ENCODE results near the gene IDH3G. TPM values are rescaled to one million over a fixed set of nuclear protein-coding genes. Genes with fewer than 3 reads are reported as not detected.

Gene IDH3G
- total and polyA plus RNA-seq, 3 experiments from 2014 or later, result 54.2 to 109 (median 61.6) TPM

DNA sequence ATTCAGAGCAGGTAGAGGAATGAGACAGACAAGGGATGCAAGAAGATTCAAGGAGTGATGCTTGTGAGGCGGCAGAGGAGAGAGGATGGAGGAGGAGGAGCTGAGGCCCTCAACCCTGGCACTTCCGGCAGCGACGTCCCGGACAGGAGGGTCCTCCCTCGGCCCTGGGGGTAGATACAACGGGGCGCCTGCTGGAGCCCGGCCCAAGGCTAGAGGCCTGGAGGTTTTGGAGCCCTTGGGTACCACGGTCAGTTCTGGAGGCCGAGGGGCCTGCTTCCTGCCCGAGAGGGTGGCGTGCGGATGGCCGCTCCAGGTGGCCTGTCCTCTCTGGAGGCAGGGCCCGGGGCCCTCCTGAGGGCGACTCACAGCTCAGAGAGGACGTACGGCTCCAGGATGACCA, 13.8 kb upstream of the IDH3G start:
- POLR2A ChIA-PET, result no interaction called here
- Histone ChIP-seq H3K9me3 (ENCODE audit: low read length) (no peaks in the 10 kb centered on the region), H3K27ac (ENCODE audit: low read depth, low read length) (no peak overlapping the region), H3K4me3 (ENCODE audit: low read length) (no peak overlapping the region), H3K27me3 (ENCODE audit: insufficient read depth, low read length, poor library complexity, severe bottlenecking) (no peaks in the 10 kb centered on the region), H3K4me1 (ENCODE audit: insufficient read depth, low read length) (no peaks in the 10 kb centered on the region), H3K36me3 (ENCODE audit: insufficient read depth, low read length) (no peaks in the 10 kb centered on the region)
- no peak for DNase-seq
- H3K4me1 Mint-ChIP-seq, result peaks cover 0 to 2% (median 2%) of the 10 kb centered on the region in 3 donors
- peak overlapping the region in 1 of 7 donors; percentile 52 for H3K4me3 Mint-ChIP-seq
- H3K27ac Mint-ChIP-seq, result peak overlapping the region in 2 of 8 donors; percentile 56 to 98
- no peaks in the 10 kb centered on the region for H3K9me3 Mint-ChIP-seq
- H3K36me3 Mint-ChIP-seq, result peaks cover 0 to 1% (median 0%) of the 10 kb centered on the region in 3 donors
- peaks cover 0 to 5% of the 10 kb centered on the region in 2 donors for H3K27me3 Mint-ChIP-seq
- CTCF ChIA-PET, result no interaction called here

- no peaks in the 10 kb centered on the region for H3K9me3 ChIP-seq (ENCODE audit: low read length)
- H3K36me3 Mint-ChIP-seq, result peaks cover 0 to 1% (median 0%) of the 10 kb centered on the region in 3 donors
- no peak overlapping the region for H3K27ac Mint-ChIP-seq
- no peak overlapping the region for H3K27ac ChIP-seq (ENCODE audit: low read depth, low read length)
- no peaks in the 10 kb centered on the region for H3K4me1 ChIP-seq (ENCODE audit: insufficient read depth, low read length)
- no peaks in the 10 kb centered on the region for H3K9me3 Mint-ChIP-seq
- H3K4me3 Mint-ChIP-seq, result no peak overlapping the region
- peaks cover 0 to 3% of the 10 kb centered on the region in 2 donors for H3K27me3 Mint-ChIP-seq
- DNase-seq, result no peak
- no peak overlapping the region for H3K4me3 ChIP-seq (ENCODE audit: low read length)
- ChIA-PET CTCF (interaction anchor here (0.6 kb wide), 1 partner anchor 115 kb away, joined by 3 read pairs; no protein-coding TSS in a partner anchor), POLR2A (no interaction called here)
- H3K36me3 ChIP-seq (ENCODE audit: insufficient read depth, low read length), result no peaks in the 10 kb centered on the region
- H3K4me1 Mint-ChIP-seq, result peaks cover 0 to 2% (median 0%) of the 10 kb centered on the region in 3 donors
- H3K27me3 ChIP-seq (ENCODE audit: insufficient read depth, low read length, poor library complexity, severe bottlenecking), result no peaks in the 10 kb centered on the region
These were observed 12.9 kb upstream of the IDH3G start for GRCh38 chrX:153806999-153807575.

GRCh38 chrX:153805436-153805835, 11.3 kb upstream of the IDH3G start:
- H3K27me3 Mint-ChIP-seq, result peaks cover 0 to 6% of the 10 kb centered on the region in 2 donors
- no peaks in the 10 kb centered on the region for H3K9me3 ChIP-seq (ENCODE audit: low read length)
- no peak for DNase-seq
- H3K36me3 Mint-ChIP-seq, result peaks cover 0 to 1% (median 0%) of the 10 kb centered on the region in 3 donors
- H3K27ac ChIP-seq (ENCODE audit: low read depth, low read length), result no peak overlapping the region
- H3K4me3 Mint-ChIP-seq, result no peak overlapping the region
- ChIA-PET CTCF (interaction anchor here (1.1 kb wide), 1 partner anchor 41 kb away, joined by 3 read pairs; the partner anchor contains the start of gene PLXNB3), POLR2A (no interaction called here)
- no peaks in the 10 kb centered on the region for H3K9me3 Mint-ChIP-seq
- peaks cover 0 to 2% (median 0%) of the 10 kb centered on the region in 3 donors for H3K4me1 Mint-ChIP-seq
- no peaks in the 10 kb centered on the region for H3K36me3 ChIP-seq (ENCODE audit: insufficient read depth, low read length)
- no peaks in the 10 kb centered on the region for H3K27me3 ChIP-seq (ENCODE audit: insufficient read depth, low read length, poor library complexity, severe bottlenecking)
- no peak overlapping the region for H3K27ac Mint-ChIP-seq
- no peak overlapping the region for H3K4me3 ChIP-seq (ENCODE audit: low read length)
- no peaks in the 10 kb centered on the region for H3K4me1 ChIP-seq (ENCODE audit: insufficient read depth, low read length)

GRCh38 chrX:153804621-153805020, 10.4 kb upstream of the IDH3G start:
- ChIA-PET CTCF (no interaction called here), POLR2A (no interaction called here)
- peaks cover 0 to 4% of the 10 kb centered on the region in 2 donors for H3K27me3 Mint-ChIP-seq

DNA sequence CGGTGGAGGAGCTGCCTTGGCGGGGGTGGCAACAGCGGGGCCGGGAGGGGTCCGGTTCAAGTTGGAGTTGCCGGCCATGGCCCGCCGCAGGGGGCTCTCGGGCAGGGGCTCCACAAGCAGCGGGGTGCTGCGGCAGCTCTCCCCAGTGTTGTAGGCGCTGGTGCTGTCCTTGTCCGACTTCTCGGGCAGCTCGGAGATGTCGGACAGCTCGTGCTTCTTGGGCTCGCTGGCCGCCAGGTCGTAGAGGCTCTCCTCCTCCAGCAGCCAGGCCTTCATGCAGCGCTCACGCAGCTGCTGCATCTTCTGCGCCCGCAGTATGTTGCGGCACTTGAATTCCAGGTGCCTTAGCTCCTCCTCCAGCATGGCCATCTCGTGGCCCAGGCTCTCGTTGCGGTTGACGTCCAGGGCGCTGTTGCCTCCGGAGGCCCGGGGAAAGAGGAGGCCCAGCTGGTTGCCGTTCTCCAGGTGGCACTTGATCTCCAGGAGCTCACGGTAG, 10.0 kb upstream of the IDH3G start:
- CTCF ChIA-PET, result no interaction called here
- H3K27ac Mint-ChIP-seq, result no peak overlapping the region
- no peak for DNase-seq
- Histone ChIP-seq H3K4me1 (ENCODE audit: insufficient read depth, low read length) (no peaks in the 10 kb centered on the region), H3K9me3 (ENCODE audit: low read length) (no peaks in the 10 kb centered on the region), H3K4me3 (ENCODE audit: low read length) (no peak overlapping the region), H3K36me3 (ENCODE audit: insufficient read depth, low read length) (no peaks in the 10 kb centered on the region), H3K27ac (ENCODE audit: low read depth, low read length) (no peak overlapping the region), H3K27me3 (ENCODE audit: insufficient read depth, low read length, poor library complexity, severe bottlenecking) (no peaks in the 10 kb centered on the region)
- H3K36me3 Mint-ChIP-seq, result peaks cover 0 to 4% (median 0%) of the 10 kb centered on the region in 3 donors
- peaks cover 0 to 5% of the 10 kb centered on the region in 2 donors for H3K27me3 Mint-ChIP-seq
- POLR2A ChIA-PET, result no interaction called here
- H3K9me3 Mint-ChIP-seq, result no peaks in the 10 kb centered on the region
- no peak overlapping the region for H3K4me3 Mint-ChIP-seq
- H3K4me1 Mint-ChIP-seq, result peaks cover 0 to 2% (median 0%) of the 10 kb centered on the region in 3 donors

More at GRCh38 chrX:153804621-153805020, 10.4 kb upstream of the IDH3G start:
- Mint-ChIP-seq H3K36me3 (peaks cover 0 to 1% (median 0%) of the 10 kb centered on the region in 3 donors), H3K4me1 (peaks cover 0 to 2% (median 0%) of the 10 kb centered on the region in 3 donors), H3K9me3 (no peaks in the 10 kb centered on the region), H3K27ac (no peak overlapping the region), H3K4me3 (no peak overlapping the region)
- H3K36me3 ChIP-seq (ENCODE audit: insufficient read depth, low read length), result no peaks in the 10 kb centered on the region
- H3K9me3 ChIP-seq (ENCODE audit: low read length), result no peaks in the 10 kb centered on the region
- no peak overlapping the region for H3K4me3 ChIP-seq (ENCODE audit: low read length)
- no peaks in the 10 kb centered on the region for H3K27me3 ChIP-seq (ENCODE audit: insufficient read depth, low read length, poor library complexity, severe bottlenecking)
- H3K4me1 ChIP-seq (ENCODE audit: insufficient read depth, low read length), result no peaks in the 10 kb centered on the region
- DNase-seq, result no peak
- H3K27ac ChIP-seq (ENCODE audit: low read depth, low read length), result no peak overlapping the region

DNA sequence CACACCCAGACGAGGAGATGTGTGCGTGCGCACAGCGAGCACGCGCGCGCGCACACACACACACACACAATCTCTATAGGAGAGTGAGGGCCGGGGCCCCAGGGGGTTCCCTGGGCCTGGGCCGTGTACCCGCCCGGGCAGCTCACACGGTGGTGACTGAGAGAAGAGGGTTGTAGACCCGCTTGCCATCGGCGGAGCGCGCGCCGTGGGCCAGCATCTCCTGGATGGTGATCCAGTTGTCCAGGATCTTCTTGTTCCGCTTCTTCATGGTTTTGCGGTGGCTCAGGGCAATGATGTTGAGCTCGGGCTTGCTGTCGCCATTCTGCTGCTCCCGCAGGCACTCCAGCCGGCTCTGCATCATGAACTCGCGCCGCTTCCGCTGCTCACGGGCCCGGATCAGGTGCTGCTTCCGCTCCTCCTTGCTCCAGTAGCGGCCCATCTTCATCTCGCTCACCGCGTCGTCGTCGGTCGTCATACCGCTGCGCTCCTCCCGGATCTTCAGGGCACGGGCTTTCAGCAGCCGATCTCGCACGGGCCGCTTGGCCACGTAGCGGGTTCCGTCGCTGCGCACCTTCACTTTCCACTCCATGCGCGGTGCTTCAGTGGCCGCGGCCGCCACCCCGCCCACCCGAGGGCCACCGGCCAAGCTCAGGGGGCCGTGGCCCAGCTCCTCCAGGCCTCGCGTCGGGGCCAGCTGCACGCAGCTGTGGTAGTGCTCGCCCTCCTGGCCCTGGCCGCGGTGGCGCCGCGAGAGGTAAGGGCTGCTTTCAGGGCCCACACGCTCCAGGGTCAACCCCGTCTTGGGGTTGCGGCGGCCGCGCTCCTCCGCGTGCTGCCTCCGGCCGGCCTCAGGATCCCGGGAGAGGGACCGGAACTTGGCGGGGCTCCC, 9.3 kb upstream of the IDH3G start:
- ChIA-PET POLR2A (no interaction called here), CTCF (no interaction called here)
- H3K9me3 Mint-ChIP-seq, result no peaks in the 10 kb centered on the region
- H3K4me3 ChIP-seq (ENCODE audit: low read length), result no peak overlapping the region
- no peaks in the 10 kb centered on the region for H3K27me3 ChIP-seq (ENCODE audit: insufficient read depth, low read length, poor library complexity, severe bottlenecking)
- H3K4me1 Mint-ChIP-seq, result no peaks in the 10 kb centered on the region
- no peak for DNase-seq
- H3K36me3 ChIP-seq (ENCODE audit: insufficient read depth, low read length), result no peaks in the 10 kb centered on the region
- no peak overlapping the region for H3K4me3 Mint-ChIP-seq
- H3K27me3 Mint-ChIP-seq, result peaks cover 0 to 7% of the 10 kb centered on the region in 2 donors
- H3K27ac ChIP-seq (ENCODE audit: low read depth, low read length), result no peak overlapping the region
- no peak overlapping the region for H3K27ac Mint-ChIP-seq
- H3K4me1 ChIP-seq (ENCODE audit: insufficient read depth, low read length), result no peaks in the 10 kb centered on the region
- no peaks in the 10 kb centered on the region for H3K9me3 ChIP-seq (ENCODE audit: low read length)
- peaks cover 0 to 11% (median 0%) of the 10 kb centered on the region in 3 donors for H3K36me3 Mint-ChIP-seq

DNA sequence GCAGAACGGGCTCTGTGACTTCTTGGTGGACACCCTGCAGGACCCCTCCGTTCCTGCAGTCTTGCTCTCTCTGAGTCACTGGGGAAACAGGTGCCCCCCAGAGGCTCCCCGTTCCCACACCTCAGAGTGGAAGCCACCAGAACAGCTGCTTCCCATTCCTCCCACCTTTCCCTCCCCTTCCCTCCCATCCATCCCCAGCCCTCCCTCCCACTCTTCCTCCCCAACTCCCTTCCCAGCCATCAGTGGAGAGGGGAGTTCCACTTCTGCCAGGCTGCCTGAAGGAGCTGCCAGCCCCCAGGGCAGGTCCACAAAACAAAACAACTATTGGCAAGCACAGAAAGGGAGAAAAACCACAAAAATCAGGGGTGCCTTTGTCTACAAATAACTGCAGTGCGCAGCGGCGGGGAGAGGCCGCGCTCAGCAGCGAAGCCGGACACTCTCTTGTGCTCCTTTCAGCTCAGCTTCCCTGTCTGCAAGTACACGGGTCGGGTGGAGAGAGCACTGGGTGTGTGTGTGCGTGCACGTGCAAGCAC, 8.4 kb upstream of the IDH3G start:
- H3K27me3 ChIP-seq (ENCODE audit: insufficient read depth, low read length, poor library complexity, severe bottlenecking), result no peaks in the 10 kb centered on the region
- H3K36me3 ChIP-seq (ENCODE audit: insufficient read depth, low read length), result no peaks in the 10 kb centered on the region
- H3K4me1 ChIP-seq (ENCODE audit: insufficient read depth, low read length), result no peaks in the 10 kb centered on the region
- no peak overlapping the region for H3K27ac Mint-ChIP-seq
- H3K4me3 ChIP-seq (ENCODE audit: low read length), result no peak overlapping the region
- peaks cover 0 to 15% (median 0%) of the 10 kb centered on the region in 3 donors for H3K36me3 Mint-ChIP-seq
- peaks cover 0 to 5% of the 10 kb centered on the region in 2 donors for H3K27me3 Mint-ChIP-seq
- no peak overlapping the region for H3K4me3 Mint-ChIP-seq
- ChIA-PET CTCF (no interaction called here), POLR2A (no interaction called here)
- DNase-seq, result no peak
- no peaks in the 10 kb centered on the region for H3K9me3 Mint-ChIP-seq
- H3K4me1 Mint-ChIP-seq, result peaks cover 0 to 3% (median 0%) of the 10 kb centered on the region in 3 donors
- no peak overlapping the region for H3K27ac ChIP-seq (ENCODE audit: low read depth, low read length)
- no peaks in the 10 kb centered on the region for H3K9me3 ChIP-seq (ENCODE audit: low read length)

DNA sequence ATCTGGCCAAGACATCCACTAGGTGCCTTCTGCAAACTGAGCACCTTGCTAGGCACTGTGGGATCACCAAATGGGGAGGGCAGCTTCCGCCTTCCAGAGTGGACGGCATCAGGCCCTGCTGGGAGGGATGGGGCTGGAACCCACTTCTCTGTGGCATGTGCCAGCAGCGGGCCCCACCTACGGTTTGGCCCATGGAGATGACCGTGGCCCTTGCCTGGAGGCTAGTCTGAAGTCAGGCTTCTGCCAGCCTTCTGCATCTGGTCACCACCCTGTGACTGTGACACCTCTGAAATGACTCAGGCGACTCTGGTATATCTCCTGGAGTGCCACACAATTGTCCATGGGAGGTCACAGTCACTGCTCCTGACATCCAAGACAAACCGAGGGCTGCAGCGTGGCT, 7.5 kb upstream of the IDH3G start:
- Mint-ChIP-seq H3K4me1 (peaks cover 4 to 7% (median 4%) of the 10 kb centered on the region in 3 donors), H3K36me3 (peaks cover 0 to 21% (median 0%) of the 10 kb centered on the region in 3 donors), H3K27me3 (peaks cover 0 to 5% of the 10 kb centered on the region in 2 donors), H3K4me3 (no peak overlapping the region), H3K9me3 (no peaks in the 10 kb centered on the region), H3K27ac (peak overlapping the region in 1 of 8 donors; percentile 50)
- Histone ChIP-seq H3K27me3 (ENCODE audit: insufficient read depth, low read length, poor library complexity, severe bottlenecking) (no peaks in the 10 kb centered on the region), H3K4me3 (ENCODE audit: low read length) (no peak overlapping the region), H3K9me3 (ENCODE audit: low read length) (no peaks in the 10 kb centered on the region), H3K36me3 (ENCODE audit: insufficient read depth, low read length) (no peaks in the 10 kb centered on the region), H3K27ac (ENCODE audit: low read depth, low read length) (no peak overlapping the region), H3K4me1 (ENCODE audit: insufficient read depth, low read length) (no peaks in the 10 kb centered on the region)
- CTCF ChIA-PET, result no interaction called here
- no peak for DNase-seq
- POLR2A ChIA-PET, result interaction anchor here (0.6 kb wide), 1 partner anchor 60 kb away, joined by 4 read pairs; no protein-coding TSS in a partner anchor

Data from CD8-positive, alpha-beta memory T cell (primary cell).